ENCODE measurements around the gene ZC3H6. TPM values are rescaled to one million over a fixed set of nuclear protein-coding genes. Genes with fewer than 3 reads are reported as not detected.
"Not testable (repeated sequence)": the region's sequence is repeated elsewhere in the genome, so short reads cannot be mapped to it uniquely, and the experiment has no call there.

ZC3H6 gene
- polyA plus RNA-seq, 1 of the 3 experiments (the other 2 are of a cell fraction): 0.71 TPM

DNA sequence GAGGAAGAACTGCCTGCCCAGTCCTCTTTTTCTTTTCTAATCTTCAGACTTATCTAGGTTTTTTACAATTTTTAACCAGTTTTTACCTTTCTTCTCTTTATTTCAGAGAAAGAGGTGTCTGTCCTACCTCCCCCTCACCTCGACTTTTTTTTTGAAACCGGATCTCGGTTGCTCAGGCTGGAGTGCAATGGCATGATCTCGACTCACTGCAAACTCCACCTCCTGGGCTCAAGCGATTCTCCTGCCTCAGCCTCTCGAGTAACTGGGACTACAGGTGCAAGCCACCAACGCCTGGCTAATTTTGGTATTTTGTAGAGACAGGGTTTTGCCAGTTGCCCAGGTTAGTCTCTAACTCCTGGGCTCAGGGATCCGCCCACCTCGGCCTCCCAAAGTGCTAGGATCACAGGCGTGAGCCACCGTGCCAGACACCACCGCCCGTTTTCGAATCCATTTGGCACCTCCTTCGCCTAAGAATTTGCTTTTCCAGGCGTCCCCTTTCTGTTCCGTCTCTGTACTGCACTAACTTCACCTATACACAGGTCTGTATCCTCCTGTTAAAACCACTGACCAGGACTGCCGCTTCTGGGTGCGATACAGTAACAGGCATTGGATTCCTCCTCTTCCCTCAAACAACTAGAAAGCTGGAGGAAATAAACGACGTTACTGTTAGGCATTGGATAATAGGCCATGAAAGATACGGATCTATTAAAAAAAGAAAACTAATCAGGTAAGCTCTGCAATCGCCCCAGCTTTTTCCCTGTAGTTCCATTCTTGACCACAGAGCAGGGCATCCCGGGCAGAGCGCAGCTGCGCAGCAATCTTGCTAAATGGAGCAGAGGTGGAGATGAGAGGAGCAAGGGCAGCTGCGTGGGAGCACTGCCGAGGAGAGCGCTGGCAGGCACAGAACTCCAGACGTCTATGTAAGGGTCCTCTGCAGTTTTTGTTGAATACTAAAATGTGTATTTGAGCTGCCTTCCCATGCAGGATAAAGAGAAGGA lies 69.9 kb downstream of the ZC3H6 start (continued):
- TF ChIP-seq, protein P1, sequence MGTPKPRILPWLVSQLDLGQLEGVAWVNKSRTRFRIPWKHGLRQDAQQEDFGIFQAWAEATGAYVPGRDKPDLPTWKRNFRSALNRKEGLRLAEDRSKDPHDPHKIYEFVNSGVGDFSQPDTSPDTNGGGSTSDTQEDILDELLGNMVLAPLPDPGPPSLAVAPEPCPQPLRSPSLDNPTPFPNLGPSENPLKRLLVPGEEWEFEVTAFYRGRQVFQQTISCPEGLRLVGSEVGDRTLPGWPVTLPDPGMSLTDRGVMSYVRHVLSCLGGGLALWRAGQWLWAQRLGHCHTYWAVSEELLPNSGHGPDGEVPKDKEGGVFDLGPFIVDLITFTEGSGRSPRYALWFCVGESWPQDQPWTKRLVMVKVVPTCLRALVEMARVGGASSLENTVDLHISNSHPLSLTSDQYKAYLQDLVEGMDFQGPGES (IDR thresholded peaks at IDR 0.05; ENCODE audit: low read depth, low read length): no peak
- no peak for TF ChIP-seq RFX5 (IDR thresholded peaks at IDR 0.05; ENCODE audit: low read length)
- TF ChIP-seq, protein P2, sequence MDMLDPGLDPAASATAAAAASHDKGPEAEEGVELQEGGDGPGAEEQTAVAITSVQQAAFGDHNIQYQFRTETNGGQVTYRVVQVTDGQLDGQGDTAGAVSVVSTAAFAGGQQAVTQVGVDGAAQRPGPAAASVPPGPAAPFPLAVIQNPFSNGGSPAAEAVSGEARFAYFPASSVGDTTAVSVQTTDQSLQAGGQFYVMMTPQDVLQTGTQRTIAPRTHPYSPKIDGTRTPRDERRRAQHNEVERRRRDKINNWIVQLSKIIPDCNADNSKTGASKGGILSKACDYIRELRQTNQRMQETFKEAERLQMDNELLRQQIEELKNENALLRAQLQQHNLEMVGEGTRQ (IDR thresholded peaks at IDR 0.05; ENCODE audit: borderline replicate concordance, low read depth, low read length): no peak

DNA sequence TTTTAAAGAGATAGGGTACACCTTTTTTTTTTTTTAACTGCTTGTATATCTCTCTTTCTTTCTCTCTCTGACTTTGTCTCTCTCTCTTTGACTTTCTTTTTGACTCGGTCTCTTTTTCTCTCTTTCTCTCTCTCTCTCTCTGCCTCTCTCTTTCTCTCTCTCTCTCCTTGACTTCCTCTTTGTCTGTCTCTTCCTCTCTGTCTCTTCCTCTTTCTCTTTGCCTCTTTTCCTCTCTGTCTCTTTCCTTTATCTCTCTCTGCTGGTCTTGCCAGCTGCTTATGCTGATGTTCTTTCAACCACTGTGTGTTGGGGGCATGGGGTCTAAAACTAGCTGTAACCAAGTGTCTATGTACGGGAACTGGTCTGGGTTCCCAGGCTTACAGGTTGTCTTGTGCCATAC lies 76.9 kb downstream of the ZC3H6 start:
- CTCF ChIA-PET, DNase-seq: not testable (repeated sequence)
- 82% methylated on average over 2 of the region's 2 CpGs for WGBS (ENCODE audit: low lambda C conversion rate)

DNA sequence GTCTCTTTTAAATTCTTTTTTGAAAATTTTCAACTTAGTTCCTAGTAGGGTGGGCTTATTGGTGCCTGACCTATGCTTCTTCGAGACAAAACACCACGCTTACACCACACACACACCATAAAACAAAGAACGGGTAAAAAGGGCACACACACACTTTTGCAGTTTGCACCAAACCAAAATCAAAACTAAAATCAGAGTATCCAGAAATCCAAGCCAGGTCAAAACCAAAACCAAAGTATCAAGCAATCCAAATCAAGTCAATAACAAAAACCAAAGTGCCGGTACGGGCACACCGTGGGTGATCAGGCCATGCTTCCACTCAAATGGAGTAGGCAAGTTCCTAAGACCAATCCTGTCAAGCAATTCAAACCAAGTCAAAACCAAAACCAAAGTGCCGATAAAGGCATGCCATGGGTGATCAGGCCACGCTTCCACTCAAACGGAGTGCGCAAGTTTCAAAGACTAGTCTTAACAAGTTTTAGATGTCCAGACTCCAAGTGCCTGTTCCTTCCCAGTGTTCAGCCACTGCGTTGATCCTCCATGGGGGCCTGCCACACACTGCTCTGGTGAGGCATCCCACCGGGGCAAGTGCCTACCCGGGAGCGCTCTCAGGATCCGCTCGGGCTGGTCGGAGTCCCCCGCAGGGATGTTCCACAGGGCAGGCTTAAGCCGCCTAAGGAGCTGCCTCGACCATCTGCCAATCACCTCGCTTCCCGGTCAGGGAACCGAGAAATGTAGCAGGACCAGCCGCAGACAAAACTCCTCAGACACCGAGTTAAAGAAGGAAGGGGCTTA lies 77.6 kb downstream of the ZC3H6 start:
- WGBS (ENCODE audit: low lambda C conversion rate): 95% methylated on average over 13 of the region's 25 CpGs
- H3K9ac ChIP-seq; H3K36me3 ChIP-seq (replicated peaks in 1 of 2; ENCODE audit: control insufficient read depth in 1 of 2, insufficient read depth in 2 of 2, low read length in 1 of 2); H2AFZ ChIP-seq (ENCODE audit: low read depth); H3K79me2 ChIP-seq (ENCODE audit: insufficient read depth); H3K4me3 ChIP-seq (ENCODE audit: low read depth in 2 of 2, low read length in 1 of 2); DNase-seq; H3K27me3 ChIP-seq (ENCODE audit: insufficient read depth); H3K27ac ChIP-seq (ENCODE audit: low read depth in 2 of 2, low read length in 1 of 2); H3F3A ChIP-seq (replicated peaks; ENCODE audit: insufficient read depth); H3K4me2 ChIP-seq; H4K20me1 ChIP-seq (ENCODE audit: insufficient read depth); H3K4me1 ChIP-seq (ENCODE audit: control insufficient read depth in 1 of 2, insufficient read depth in 2 of 2, low read depth in 1 of 2, low read length in 1 of 2); H3K9me2 ChIP-seq; POLR2A ChIA-PET; CTCF ChIA-PET; H3K9me3 ChIP-seq: not testable (repeated sequence)

More for the DNA sequence above, 76.9 kb downstream of the ZC3H6 start:
- H3K9ac ChIP-seq; H3K9me2 ChIP-seq; H4K20me1 ChIP-seq (ENCODE audit: insufficient read depth); H3K79me2 ChIP-seq (ENCODE audit: insufficient read depth); H3K36me3 ChIP-seq (replicated peaks in 1 of 2; ENCODE audit: control insufficient read depth in 1 of 2, insufficient read depth in 2 of 2, low read length in 1 of 2); H3F3A ChIP-seq (replicated peaks; ENCODE audit: insufficient read depth); H3K27ac ChIP-seq (ENCODE audit: low read depth in 2 of 2, low read length in 1 of 2); POLR2A ChIA-PET; H2AFZ ChIP-seq (ENCODE audit: low read depth); H3K4me1 ChIP-seq (ENCODE audit: control insufficient read depth in 1 of 2, insufficient read depth in 2 of 2, low read depth in 1 of 2, low read length in 1 of 2); H3K4me2 ChIP-seq; H3K9me3 ChIP-seq; H3K27me3 ChIP-seq (ENCODE audit: insufficient read depth); H3K4me3 ChIP-seq (ENCODE audit: low read depth in 2 of 2, low read length in 1 of 2): not testable (repeated sequence)

DNA sequence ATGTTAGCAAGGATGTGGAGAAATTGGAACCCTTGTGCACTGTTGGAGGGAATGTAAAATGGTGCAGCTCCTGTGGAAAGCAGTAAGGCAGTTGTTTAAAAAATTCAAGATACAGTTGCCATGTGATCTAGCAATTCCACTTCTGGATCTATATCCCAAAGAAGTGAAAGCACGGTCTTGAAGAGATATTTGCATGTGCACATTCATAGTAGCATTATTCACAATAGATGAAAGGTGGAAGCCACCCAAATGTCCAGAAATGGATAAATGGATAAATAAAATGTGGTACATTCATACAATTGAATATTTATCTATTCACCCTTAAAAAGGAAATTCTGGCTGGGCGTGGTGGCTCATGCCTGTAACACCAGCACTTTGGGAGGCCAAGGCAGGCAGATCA lies 78.9 kb downstream of the ZC3H6 start:
- H4K20me1 ChIP-seq (ENCODE audit: insufficient read depth); CTCF ChIA-PET; H3K27ac ChIP-seq (ENCODE audit: low read depth in 2 of 2, low read length in 1 of 2); POLR2A ChIA-PET; DNase-seq; H3K27me3 ChIP-seq (ENCODE audit: insufficient read depth); H3K9ac ChIP-seq; H3K36me3 ChIP-seq (replicated peaks in 1 of 2; ENCODE audit: control insufficient read depth in 1 of 2, insufficient read depth in 2 of 2, low read length in 1 of 2); H3K9me2 ChIP-seq; H3K4me2 ChIP-seq; H3K4me3 ChIP-seq (ENCODE audit: low read depth in 2 of 2, low read length in 1 of 2); H3K9me3 ChIP-seq; H3F3A ChIP-seq (replicated peaks; ENCODE audit: insufficient read depth); H2AFZ ChIP-seq (ENCODE audit: low read depth); H3K79me2 ChIP-seq (ENCODE audit: insufficient read depth); H3K4me1 ChIP-seq (ENCODE audit: control insufficient read depth in 1 of 2, insufficient read depth in 2 of 2, low read depth in 1 of 2, low read length in 1 of 2): not testable (repeated sequence)
- 67% methylated on average over 2 of the region's 2 CpGs for WGBS (ENCODE audit: low lambda C conversion rate)

DNA sequence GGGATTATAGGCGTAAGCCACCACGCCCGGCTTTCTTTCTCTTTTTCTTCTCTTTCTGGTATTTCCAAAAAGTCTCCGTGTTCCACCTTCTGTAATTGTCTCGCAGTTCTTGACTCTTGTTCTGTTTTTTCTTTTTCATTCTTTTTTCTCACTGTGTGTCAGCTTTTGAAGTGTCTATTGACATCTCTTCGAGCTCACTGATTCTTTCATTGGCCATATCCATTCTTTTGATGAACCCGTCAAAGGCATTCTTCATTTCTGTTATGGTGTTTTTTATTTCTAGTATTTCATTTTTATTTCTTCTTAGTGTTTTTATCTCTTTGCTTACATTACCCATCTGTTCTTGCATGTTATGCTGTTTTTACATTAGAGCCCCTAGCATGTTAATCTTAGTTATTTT lies 84.7 kb downstream of the ZC3H6 start:
- DNase-seq; H3K4me3 ChIP-seq (ENCODE audit: low read depth in 2 of 2, low read length in 1 of 2); H3K9ac ChIP-seq; H3K27ac ChIP-seq (ENCODE audit: low read depth in 2 of 2, low read length in 1 of 2); H3K36me3 ChIP-seq (replicated peaks in 1 of 2; ENCODE audit: control insufficient read depth in 1 of 2, insufficient read depth in 2 of 2, low read length in 1 of 2); H2AFZ ChIP-seq (ENCODE audit: low read depth); H3K9me3 ChIP-seq; H3K27me3 ChIP-seq (ENCODE audit: insufficient read depth); H3K4me2 ChIP-seq; H3K4me1 ChIP-seq (ENCODE audit: control insufficient read depth in 1 of 2, insufficient read depth in 2 of 2, low read depth in 1 of 2, low read length in 1 of 2); H3F3A ChIP-seq (replicated peaks; ENCODE audit: insufficient read depth); H4K20me1 ChIP-seq (ENCODE audit: insufficient read depth); POLR2A ChIA-PET; H3K9me2 ChIP-seq; H3K79me2 ChIP-seq (ENCODE audit: insufficient read depth); CTCF ChIA-PET: not testable (repeated sequence)
- 81% methylated on average over 7 of the region's 7 CpGs for WGBS (ENCODE audit: low lambda C conversion rate)
